WTC11 (cell line): ENCODE data around the gene PCDHGA6.

ENCODE experiments used
- NFATC4 ChIP-seq: fragments of 250-450 bp; sonication (Bioruptor Pico); IDR thresholded peaks from 2 replicates; pipeline ENCODE4 v1.9.0; 2021; ENCODE audit warnings: mild to moderate bottlenecking
- RELA ChIP-seq: sonication (generic); formaldehyde crosslinking; IDR thresholded peaks from 2 replicates; pipeline ENCODE4 v1.8.1; 2022; ENCODE audit warnings: missing genetic modification reagents, mild to moderate bottlenecking, borderline replicate concordance
- SOX15 ChIP-seq: fragments of 250-450 bp; sonication (Bioruptor Pico); IDR thresholded peaks from 2 replicates; pipeline ENCODE4 v1.9.0; 2021; ENCODE audit warnings: mild to moderate bottlenecking
- ZNF121 ChIP-seq: sonication (generic); formaldehyde crosslinking; IDR thresholded peaks from 2 replicates; pipeline ENCODE4 v1.8.0; 2023; ENCODE audit warnings: missing genetic modification reagents
- TF ChIP-seq, protein P1 (sequence below): fragments of 200-600 bp; IDR thresholded peaks from 2 replicates; pipeline ENCODE4 v1.8.0; 2022; ENCODE audit warnings: antibody characterized with exemption
- TF ChIP-seq, protein P2 (sequence below): sonication (generic); formaldehyde crosslinking; IDR thresholded peaks from 2 replicates; pipeline ENCODE4 v1.8.1; 2022; ENCODE audit warnings: low read depth, missing genetic modification reagents, borderline replicate concordance
- TF ChIP-seq, protein P3 (sequence below): sonication (generic); formaldehyde crosslinking; conservative IDR thresholded peaks from 2 replicates; pipeline ENCODE4 v1.8.1; 2022; ENCODE audit warnings: mild to moderate bottlenecking, missing genetic modification reagents

DNA sequence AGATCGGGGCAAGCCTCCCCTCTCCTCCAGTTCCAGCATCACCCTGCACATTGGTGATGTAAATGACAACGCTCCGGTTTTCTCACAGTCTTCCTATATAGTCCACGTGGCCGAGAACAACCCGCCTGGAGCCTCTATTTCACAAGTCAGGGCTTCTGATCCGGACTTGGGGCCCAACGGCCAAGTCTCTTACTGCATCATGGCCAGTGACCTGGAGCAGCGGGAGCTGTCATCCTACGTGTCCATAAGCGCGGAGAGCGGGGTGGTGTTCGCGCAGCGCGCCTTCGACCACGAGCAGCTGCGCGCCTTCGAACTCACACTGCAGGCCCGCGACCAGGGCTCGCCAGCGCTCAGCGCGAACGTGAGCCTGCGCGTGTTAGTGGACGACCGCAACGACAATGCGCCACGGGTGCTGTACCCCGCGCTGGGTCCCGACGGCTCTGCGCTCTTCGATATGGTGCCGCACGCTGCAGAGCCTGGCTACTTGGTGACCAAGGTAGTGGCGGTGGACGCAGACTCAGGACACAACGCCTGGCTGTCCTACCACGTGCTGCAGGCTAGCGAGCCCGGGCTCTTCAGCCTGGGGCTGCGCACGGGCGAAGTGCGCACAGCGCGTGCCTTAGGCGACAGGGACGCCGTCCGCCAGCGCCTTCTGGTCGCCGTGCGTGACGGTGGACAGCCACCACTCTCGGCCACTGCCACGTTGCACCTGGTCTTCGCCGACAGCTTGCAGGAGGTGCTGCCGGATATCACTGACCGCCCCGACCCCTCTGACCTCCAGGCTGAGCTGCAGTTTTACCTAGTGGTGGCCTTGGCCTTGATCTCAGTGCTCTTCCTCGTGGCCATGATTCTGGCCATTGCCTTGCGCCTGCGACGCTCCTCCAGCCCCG, 15.7 kb downstream of the PCDHGA6 start:
- no peak for TF ChIP-seq SOX15 (CRISPR knock-in tag)
- TF ChIP-seq, protein P1, sequence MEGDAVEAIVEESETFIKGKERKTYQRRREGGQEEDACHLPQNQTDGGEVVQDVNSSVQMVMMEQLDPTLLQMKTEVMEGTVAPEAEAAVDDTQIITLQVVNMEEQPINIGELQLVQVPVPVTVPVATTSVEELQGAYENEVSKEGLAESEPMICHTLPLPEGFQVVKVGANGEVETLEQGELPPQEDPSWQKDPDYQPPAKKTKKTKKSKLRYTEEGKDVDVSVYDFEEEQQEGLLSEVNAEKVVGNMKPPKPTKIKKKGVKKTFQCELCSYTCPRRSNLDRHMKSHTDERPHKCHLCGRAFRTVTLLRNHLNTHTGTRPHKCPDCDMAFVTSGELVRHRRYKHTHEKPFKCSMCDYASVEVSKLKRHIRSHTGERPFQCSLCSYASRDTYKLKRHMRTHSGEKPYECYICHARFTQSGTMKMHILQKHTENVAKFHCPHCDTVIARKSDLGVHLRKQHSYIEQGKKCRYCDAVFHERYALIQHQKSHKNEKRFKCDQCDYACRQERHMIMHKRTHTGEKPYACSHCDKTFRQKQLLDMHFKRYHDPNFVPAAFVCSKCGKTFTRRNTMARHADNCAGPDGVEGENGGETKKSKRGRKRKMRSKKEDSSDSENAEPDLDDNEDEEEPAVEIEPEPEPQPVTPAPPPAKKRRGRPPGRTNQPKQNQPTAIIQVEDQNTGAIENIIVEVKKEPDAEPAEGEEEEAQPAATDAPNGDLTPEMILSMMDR = no peak
- no peak for TF ChIP-seq RELA (CRISPR knock-in tag)
- TF ChIP-seq, protein P2, sequence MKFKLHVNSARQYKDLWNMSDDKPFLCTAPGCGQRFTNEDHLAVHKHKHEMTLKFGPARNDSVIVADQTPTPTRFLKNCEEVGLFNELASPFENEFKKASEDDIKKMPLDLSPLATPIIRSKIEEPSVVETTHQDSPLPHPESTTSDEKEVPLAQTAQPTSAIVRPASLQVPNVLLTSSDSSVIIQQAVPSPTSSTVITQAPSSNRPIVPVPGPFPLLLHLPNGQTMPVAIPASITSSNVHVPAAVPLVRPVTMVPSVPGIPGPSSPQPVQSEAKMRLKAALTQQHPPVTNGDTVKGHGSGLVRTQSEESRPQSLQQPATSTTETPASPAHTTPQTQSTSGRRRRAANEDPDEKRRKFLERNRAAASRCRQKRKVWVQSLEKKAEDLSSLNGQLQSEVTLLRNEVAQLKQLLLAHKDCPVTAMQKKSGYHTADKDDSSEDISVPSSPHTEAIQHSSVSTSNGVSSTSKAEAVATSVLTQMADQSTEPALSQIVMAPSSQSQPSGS (CRISPR knock-in tag) = no peak
- TF ChIP-seq, protein P3, sequence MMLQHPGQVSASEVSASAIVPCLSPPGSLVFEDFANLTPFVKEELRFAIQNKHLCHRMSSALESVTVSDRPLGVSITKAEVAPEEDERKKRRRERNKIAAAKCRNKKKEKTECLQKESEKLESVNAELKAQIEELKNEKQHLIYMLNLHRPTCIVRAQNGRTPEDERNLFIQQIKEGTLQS (CRISPR knock-in tag) = 0 out of 2 replicates have a peak, but pooled peaks have one; percentile 59
- TF ChIP-seq ZNF121 (CRISPR knock-in tag) = no peak
- no peak for TF ChIP-seq NFATC4 (CRISPR knock-in tag)
